C4-2B (cell line): ENCODE data around the gene SCN4B.

Experiments used
- H3K27ac ChIP-seq: fragments of 450-650 bp; 2 replicates; pipeline ENCODE4 v1.5.1; 2017
- CTCF ChIP-seq: fragments of 450-650 bp; conservative IDR thresholded peaks from 2 replicates; pipeline ENCODE4 v1.5.1; 2017; ENCODE audit warnings: mild to moderate bottlenecking
- ZFX ChIP-seq: fragments of 450-650 bp; IDR thresholded peaks from 2 replicates; pipeline ENCODE4 v1.6.1; 2017

Gene SCN4B

GRCh38 chr11:118142809-118143208, 9.8 kb downstream of the SCN4B start:
- no peak for TF ChIP-seq CTCF
- no peak for TF ChIP-seq ZFX
- H3K27ac ChIP-seq: no peak overlapping the region

DNA sequence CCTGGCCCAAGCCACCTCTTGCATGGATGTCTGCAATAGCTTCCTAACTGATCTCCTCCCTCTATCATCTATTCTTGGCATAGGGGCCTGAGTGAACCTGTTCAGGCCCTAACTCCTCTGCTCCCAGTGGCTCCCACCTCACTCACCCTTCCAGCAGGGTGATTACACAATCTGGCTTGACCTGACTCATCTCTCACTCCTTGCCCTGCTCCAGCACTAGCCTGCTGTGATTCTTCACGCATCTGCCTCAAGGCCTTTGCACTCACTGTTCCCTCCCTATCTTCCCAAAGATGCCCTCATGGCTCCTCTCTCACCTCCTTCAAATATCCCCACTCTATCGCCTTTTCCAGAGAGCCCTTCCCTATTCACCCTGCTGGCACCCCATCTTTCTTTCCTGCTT, 10.5 kb downstream of the SCN4B start:
- H3K27ac ChIP-seq: no peak overlapping the region
- no peak for TF ChIP-seq ZFX
- TF ChIP-seq CTCF: no peak

DNA sequence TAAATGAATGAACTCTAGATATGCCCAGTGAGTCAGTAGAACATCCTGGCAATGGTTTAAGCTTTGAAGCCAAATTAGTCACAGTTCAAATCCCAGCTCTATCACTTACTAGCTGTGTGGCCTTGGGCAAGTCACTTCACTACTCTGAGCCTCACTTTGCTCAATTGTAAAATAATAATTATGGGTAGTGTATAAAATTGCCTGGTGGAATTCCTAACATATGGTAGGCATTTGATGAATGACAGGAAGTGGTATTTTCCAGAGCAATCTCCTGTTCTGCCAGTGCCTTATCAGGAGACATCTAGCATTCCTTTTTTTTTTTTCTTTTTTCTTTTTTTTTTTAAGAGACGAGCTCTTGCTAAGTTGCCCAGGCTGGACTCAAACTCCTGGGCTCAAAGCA, 13.0 kb downstream of the SCN4B start:
- no peak for TF ChIP-seq CTCF
- no peak for TF ChIP-seq ZFX
- no peak overlapping the region for H3K27ac ChIP-seq

DNA sequence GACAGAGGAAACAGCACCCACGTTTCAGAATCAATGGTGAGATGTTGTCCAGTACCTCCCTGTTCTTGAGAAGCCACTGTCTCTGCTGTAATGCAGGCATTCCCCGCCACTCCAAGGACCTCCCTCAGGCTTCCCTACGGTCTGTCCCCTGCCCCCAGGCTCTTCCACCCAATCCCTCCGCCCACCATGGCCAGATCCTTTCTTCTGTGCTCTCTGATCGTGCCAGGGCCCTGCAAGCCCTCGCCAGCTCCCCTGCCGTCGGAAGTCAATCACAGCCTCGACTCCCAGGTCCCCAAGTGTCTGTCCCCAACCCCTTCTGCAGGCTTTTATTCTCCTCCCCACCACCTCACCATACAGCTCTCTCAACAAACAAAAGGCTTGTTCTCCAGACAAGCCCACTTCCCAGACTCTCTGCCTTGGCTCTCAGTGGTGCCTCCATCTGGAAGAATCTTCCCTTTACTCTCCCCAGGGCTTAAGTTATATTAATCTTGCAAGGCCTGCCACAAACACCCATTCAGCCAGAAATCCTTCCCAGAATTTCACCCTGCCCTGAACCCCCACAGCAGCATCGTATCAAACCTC, 13.7 kb downstream of the SCN4B start:
- no peak overlapping the region for H3K27ac ChIP-seq
- no peak for TF ChIP-seq ZFX
- no peak for TF ChIP-seq CTCF

GRCh38 chr11:118136801-118137200, 15.8 kb downstream of the SCN4B start:
- no peak overlapping the region for H3K27ac ChIP-seq
- TF ChIP-seq ZFX: no peak
- no peak for TF ChIP-seq CTCF

DNA sequence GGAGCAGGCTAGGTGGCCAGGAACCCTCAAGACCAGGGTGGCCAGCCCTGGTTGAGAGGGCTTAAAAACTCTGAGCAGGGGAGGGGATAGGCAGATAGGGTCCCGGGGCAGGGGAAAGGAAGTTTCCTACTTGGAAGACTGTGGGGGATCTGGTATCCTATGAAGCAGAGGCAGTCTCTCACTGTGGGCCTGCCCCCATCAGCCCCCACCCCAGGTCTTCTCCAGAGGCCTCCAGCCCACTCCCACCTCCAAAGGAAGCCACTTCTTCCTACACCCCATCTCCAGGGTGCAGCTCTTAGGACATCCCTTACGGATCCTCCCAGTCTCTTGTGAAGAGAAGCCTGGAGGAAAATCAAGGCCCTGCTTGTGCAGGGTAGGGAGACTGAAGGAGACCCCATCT, 16.3 kb downstream of the SCN4B start:
- TF ChIP-seq CTCF: no peak
- no peak for TF ChIP-seq ZFX
- no peak overlapping the region for H3K27ac ChIP-seq

DNA sequence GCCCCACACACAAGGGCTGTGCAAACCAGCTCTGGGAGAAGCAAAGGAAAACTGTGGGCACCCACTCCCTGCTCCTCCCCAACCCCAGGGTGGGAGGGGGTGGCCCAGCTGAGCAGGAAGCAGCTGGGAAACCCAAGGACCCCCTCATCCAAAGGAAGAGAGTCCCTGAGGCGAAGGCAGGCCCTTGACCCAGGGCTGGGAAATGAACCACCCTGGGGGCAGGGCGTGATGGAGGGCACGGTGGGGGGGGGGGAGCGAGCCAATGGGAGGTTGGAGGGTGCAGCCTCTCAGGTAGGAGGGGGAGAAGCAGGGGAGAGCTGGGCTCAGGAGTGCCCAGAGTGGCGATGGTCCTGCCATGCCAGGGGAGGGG, 16.8 kb downstream of the SCN4B start:
- no peak overlapping the region for H3K27ac ChIP-seq
- TF ChIP-seq CTCF (no peak), ZFX (no peak)
